Erythroblast (primary cell): ENCODE data around the gene SRGAP3.
"Not testable (repeated sequence)": the region's sequence is repeated elsewhere in the genome, so short reads cannot be mapped to it uniquely, and the experiment has no call there.

Experiments used
- DNase-seq, 2 experiments: peaks; one replicate each; lab custom pipeline; 2025; lab: John Stamatoyannopoulos, UW
- GATA1 ChIP-seq: IDR thresholded peaks from 2 replicates; pipeline ENCODE4 v1.6.1; 2011; ENCODE audit warnings: low read depth, mild to moderate bottlenecking, control low read depth, low read length, moderate library complexity
- POLR2A ChIP-seq: IDR thresholded peaks from 2 replicates; pipeline ENCODE4 v1.6.1; 2011; ENCODE audit warnings: mild to moderate bottlenecking, low read length

SRGAP3 gene

GRCh38 chr3:9249273-9250192 lies at the start of gene SRGAP3:
TSS of gene SRGAP3 (minus strand) at chr3:9249646. CDS start at chr3:9248951, 695 bp downstream.
- TF ChIP-seq GATA1 = no peak
- TF ChIP-seq POLR2A = no peak
- DNase-seq = peak; percentile 68 to 76

DNA sequence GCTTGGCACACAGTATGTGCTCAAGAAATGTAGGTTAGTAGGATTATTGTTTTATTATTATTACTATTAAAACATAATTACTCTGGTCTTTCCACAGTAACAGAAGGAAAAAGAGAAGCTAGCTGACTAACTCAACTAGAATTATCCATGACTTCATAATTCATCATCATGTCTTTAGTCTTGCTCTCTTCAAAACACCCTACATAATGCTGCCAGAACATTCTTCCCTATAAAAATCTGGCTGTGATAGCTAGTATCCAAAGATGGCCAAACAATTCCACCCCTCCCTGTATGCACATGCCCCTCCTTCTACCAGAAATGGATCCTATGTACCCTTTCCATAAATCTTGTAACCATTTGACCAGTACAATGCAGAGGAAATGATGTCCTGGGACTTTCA lies 48.8 kb upstream of the SRGAP3 start:
- no peak for TF ChIP-seq POLR2A
- no peak for TF ChIP-seq GATA1
- DNase-seq = no peak

GRCh38 chr3:9296241-9296640 lies 46.8 kb upstream of the SRGAP3 start:
- DNase-seq = no peak
- TF ChIP-seq GATA1 (no peak), POLR2A (no peak)

DNA sequence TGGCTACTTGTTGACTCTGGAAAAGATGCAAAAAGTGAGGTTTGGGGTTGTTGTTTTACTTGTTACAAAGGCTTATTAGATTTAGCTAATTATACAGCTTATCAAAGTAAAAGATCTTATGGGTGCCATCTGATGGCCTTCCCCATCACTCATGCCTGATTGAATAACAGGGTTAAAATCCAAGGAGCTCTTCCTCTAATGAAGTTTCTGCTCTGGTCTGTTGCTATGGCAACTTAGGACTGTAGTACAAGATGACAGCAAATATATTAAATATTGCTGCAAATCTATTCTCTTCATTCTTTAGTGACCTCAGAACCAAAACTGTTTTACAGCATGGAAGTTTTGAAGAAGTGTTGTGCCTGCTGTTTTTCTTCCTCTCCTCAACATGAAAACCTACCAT lies 45.6 kb upstream of the SRGAP3 start:
- TF ChIP-seq GATA1 (no peak), POLR2A (no peak)
- no peak for DNase-seq

- not testable (repeated sequence) for DNase-seq
Observed at GRCh38 chr3:9293953-9294352, 44.5 kb upstream of the SRGAP3 start.

- TF ChIP-seq POLR2A (no peak), GATA1 (no peak)
- DNase-seq = no peak
Observed at GRCh38 chr3:9293076-9293475, 43.6 kb upstream of the SRGAP3 start.

GRCh38 chr3:9292516-9292915 lies 43.1 kb upstream of the SRGAP3 start:
- TF ChIP-seq POLR2A = no peak
- TF ChIP-seq GATA1 = no peak
- no peak for DNase-seq

- no peak for DNase-seq
- TF ChIP-seq GATA1 = no peak
- no peak for TF ChIP-seq POLR2A
Observed at GRCh38 chr3:9291821-9292410, 42.5 kb upstream of the SRGAP3 start.

DNA sequence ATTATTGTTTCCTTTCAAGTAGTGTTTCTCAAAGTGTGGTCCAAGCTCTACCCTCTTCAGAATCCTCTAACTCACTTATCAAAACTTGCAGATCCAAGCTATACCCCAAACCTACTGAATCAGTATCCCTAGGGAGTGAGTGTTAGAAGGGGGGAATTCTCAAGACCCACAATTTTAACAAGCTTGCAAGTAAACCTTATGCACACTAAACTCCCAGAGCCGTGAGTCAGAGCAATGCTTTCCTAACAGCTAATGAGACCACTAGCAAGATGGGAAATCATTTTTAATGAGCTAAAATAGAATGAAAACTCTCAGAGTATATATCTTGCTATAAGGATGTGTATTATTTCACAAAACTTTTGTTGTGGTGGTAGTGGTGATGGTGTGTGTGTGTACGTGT lies 41.1 kb upstream of the SRGAP3 start:
- DNase-seq = no peak
- TF ChIP-seq POLR2A = no peak
- TF ChIP-seq GATA1 = no peak

- not testable (repeated sequence) for DNase-seq
Observed at GRCh38 chr3:9281533-9281932, 32.1 kb upstream of the SRGAP3 start.

DNA sequence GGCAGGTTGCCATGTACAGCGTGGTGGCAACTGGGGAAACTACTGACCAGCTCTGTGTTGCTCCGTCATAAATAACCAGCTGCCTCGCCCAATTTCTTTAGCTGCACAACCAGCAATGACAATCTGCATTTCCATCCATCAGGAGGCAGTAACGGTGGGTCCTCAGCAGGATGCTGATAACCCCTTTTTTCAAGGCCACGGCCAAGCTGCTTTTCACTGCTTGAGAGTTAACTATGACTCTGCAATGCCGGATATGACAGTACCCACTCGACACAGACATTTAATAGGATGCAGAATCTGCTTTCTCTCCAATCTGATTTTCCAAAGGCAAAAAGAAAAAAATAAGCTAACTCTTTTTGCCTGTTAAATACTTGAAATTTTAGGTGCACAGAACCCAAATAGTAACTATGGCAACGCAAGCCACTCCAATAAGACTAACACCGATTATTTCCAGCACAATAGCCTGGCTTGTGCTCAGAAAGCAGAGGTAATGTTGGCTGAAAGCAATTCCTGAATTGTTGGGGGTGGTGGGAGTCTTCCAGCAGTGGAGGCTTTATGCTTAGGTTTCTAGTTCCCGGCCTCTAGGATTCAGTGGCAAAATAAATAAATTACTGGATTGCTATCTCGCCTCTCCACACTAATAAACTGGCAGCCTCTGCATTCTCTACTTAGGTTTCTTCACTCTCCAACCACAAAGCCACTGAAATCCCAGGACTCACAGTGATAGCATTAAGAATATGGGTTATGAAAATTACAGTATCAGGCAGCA lies 31.2 kb upstream of the SRGAP3 start:
- no peak for TF ChIP-seq GATA1
- no peak for TF ChIP-seq POLR2A
- no peak for DNase-seq

DNA sequence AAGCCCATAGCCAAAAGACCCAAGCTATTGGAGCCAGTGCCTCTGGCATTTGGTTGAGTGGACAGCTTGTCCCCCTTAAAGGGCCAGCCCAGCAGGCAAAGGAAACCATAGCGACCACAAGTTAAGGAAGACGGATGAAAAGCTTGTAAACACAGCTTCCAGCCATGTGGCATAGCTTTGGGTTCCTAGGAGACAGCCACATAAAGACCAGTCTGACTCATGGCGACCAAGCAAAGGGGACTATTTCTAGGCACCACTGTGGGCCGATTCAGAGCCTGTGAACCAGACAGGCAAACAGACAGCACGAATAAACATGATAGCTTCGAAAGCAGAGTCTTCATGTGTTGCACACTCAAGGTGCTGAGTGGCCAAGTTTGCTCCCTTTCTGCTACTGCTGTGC lies 30.5 kb upstream of the SRGAP3 start:
- no peak for DNase-seq

DNA sequence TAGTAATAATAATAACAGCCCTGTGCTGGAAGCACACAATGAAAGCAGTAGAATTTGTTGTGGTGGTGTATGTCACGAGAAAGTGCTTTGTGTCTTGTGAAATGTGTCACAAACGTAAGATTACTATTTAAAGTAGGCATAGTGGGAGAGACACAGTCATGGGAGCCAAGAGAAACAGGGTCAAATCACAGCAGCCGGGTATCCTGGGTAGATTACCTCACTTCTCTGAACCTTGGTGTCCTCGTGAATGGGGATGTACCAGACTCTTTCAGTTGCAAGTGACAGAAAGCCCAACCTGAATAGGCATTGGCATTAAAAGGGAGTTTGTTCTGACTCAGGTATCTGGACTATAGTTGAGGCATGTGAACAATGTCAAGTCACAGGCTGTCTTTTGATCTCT lies 29.1 kb upstream of the SRGAP3 start:
- DNase-seq = no peak
- TF ChIP-seq GATA1 (no peak), POLR2A (no peak)

More for the DNA sequence above, 30.5 kb upstream of the SRGAP3 start:
- TF ChIP-seq GATA1 (no peak), POLR2A (no peak)

DNA sequence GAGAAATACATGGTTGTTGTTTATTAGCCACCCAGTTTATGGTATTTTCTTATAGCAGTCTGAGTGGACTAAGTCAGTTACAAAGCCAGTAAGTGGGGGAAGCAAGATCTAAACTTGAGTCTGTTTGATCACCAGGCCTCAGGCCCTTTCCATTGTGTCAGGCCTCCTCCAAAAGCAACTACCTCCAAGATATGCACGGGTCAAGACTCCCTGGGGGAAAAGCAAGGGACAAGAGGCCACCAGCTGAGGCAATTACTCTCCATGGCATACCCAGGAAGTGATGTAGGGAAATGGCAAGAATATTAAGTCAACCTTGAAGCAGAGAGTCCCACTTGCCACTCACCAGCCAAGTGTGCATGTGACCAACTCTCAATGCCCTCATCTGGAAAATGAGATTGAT lies 28.6 kb upstream of the SRGAP3 start:
- DNase-seq = no peak

More for the DNA sequence above, 28.6 kb upstream of the SRGAP3 start:
- TF ChIP-seq GATA1 = no peak
- no peak for TF ChIP-seq POLR2A
